Stomach (tissue), 4 donors: ENCODE measurements around the gene IL2RA.

Experiments used
- EP300 ChIP-seq: sonication (generic); formaldehyde crosslinking; IDR thresholded peaks from one replicate; pipeline ENCODE4 v1.6.1; 2017; ENCODE audit warnings: antibody characterized with exemption
- POLR2A ChIP-seq, 4 donors: fragments of 450-650 bp; IDR thresholded peaks; one replicate each; pipeline ENCODE4 v1.6.1; 2016; ENCODE audit warnings: antibody characterized with exemption in 4 of 4, control low read depth in 2 of 4, mild to moderate bottlenecking in 1 of 4, moderate library complexity in 1 of 4
- POLR2AphosphoS5 ChIP-seq, 3 donors: sonication (generic); formaldehyde crosslinking; IDR thresholded peaks; one replicate each; pipeline ENCODE4 v1.6.1; 2016; ENCODE audit warnings: antibody characterized with exemption in 3 of 3
- TF ChIP-seq, protein P1 (sequence below), 7 experiments: fragments of 450-650 bp in 4 of 7; fragments of 200-600 bp in 3 of 7; sonication (generic) in 3 of 7; IDR thresholded peaks; one replicate each; pipeline ENCODE4 v1.5.1; 2016 to 2019; ENCODE audit warnings: antibody characterized with exemption in 7 of 7, control low read depth in 2 of 7, mild to moderate bottlenecking in 1 of 7

DNA sequence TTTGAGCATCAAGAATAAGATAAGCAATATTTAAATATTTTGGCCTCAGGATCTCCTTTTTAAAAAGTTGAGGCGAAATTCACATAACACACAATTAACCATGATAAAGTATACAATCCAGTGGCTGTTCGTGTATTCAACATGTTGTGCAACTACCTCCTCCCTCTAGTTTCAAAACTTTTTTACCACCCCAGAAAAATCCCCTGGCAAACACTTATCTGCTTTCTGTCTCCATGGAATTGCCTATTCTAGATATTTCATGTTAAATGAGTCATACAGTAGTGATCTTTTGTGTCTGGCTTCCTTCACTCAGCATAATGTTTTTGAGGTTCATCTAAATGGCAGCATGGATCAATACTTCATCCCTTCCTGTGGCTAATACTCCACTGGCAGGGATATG lies 53.0 kb downstream of the IL2RA start:
- TF ChIP-seq, protein P1, sequence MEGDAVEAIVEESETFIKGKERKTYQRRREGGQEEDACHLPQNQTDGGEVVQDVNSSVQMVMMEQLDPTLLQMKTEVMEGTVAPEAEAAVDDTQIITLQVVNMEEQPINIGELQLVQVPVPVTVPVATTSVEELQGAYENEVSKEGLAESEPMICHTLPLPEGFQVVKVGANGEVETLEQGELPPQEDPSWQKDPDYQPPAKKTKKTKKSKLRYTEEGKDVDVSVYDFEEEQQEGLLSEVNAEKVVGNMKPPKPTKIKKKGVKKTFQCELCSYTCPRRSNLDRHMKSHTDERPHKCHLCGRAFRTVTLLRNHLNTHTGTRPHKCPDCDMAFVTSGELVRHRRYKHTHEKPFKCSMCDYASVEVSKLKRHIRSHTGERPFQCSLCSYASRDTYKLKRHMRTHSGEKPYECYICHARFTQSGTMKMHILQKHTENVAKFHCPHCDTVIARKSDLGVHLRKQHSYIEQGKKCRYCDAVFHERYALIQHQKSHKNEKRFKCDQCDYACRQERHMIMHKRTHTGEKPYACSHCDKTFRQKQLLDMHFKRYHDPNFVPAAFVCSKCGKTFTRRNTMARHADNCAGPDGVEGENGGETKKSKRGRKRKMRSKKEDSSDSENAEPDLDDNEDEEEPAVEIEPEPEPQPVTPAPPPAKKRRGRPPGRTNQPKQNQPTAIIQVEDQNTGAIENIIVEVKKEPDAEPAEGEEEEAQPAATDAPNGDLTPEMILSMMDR (IDR thresholded peaks at IDR 0.05) = no peak
- TF ChIP-seq EP300 (no peak), POLR2A (IDR thresholded peaks at IDR 0.05) (no peak), POLR2AphosphoS5 (IDR thresholded peaks at IDR 0.05) (no peak)
